IPS DF 6.9 (cell line): ENCODE data around the gene LAMC3.
"Not testable (repeated sequence)": the region's sequence is repeated elsewhere in the genome, so short reads cannot be mapped to it uniquely, and the experiment has no call there.

ENCODE experiments used
- DNase-seq: peaks from one replicate; pipeline ENCODE4 v3.0.0-alpha.2; 2013; ENCODE audit warnings: low read depth, low spot score
- H3K27ac ChIP-seq: one replicate; pipeline ENCODE4 v1.5.1; 2013; ENCODE audit warnings: low read length, control low read depth
- H3K27me3 ChIP-seq: 2 replicates; pipeline ENCODE4 v1.6.1; 2013; ENCODE audit warnings: mild to moderate bottlenecking, low read length; ENCODE audit not compliant: control insufficient read depth, insufficient read depth
- H3K36me3 ChIP-seq: 2 replicates; pipeline ENCODE4 v1.6.1; 2013; ENCODE audit warnings: low read length; ENCODE audit not compliant: control insufficient read depth, insufficient read depth
- H3K4me1 ChIP-seq: 2 replicates; pipeline ENCODE4 v1.6.1; 2013; ENCODE audit warnings: low read length; ENCODE audit not compliant: control insufficient read depth, insufficient read depth
- H3K4me3 ChIP-seq: 2 replicates; pipeline ENCODE4 v1.5.1; 2013; ENCODE audit warnings: mild to moderate bottlenecking, low read length
- H3K9me3 ChIP-seq: 2 replicates; pipeline ENCODE4 v1.6.1; 2013; ENCODE audit warnings: low read length, inconsistent platforms; ENCODE audit not compliant: control insufficient read depth, insufficient read depth
- WGBS: extraction: QIAGEN DNeasy Blood & Tissue Kit; methylation state at CpG from one replicate; pipeline ENCODE4 v1.1.7; 2013; ENCODE audit warnings: mixed read lengths, missing lambda C conversion rate; ENCODE audit not compliant: insufficient read length, insufficient coverage; 5-methylcytosine and 5-hydroxymethylcytosine counted together

Gene LAMC3

GRCh38 chr9:131030239-131031004 lies 21.4 kb downstream of the LAMC3 start:
- H3K27me3 ChIP-seq = no peaks in the 10 kb centered on the region
- no peaks in the 10 kb centered on the region for H3K4me1 ChIP-seq
- no peak overlapping the region for H3K4me3 ChIP-seq
- DNase-seq = no peak
- no peak overlapping the region for H3K27ac ChIP-seq
- no peaks in the 10 kb centered on the region for H3K9me3 ChIP-seq
- peaks cover 3% of the 10 kb centered on the region; the same call in 1 of the 2 replicates for H3K36me3 ChIP-seq
- WGBS = no CpG with 5 or more reads among the region's 13 CpGs

- no peaks in the 10 kb centered on the region for H3K9me3 ChIP-seq
- H3K27ac ChIP-seq = no peak overlapping the region
- H3K27me3 ChIP-seq = no peaks in the 10 kb centered on the region
- H3K4me3 ChIP-seq = no peak overlapping the region
- no CpG with 5 or more reads among the region's 17 CpGs for WGBS
- H3K4me1 ChIP-seq = no peaks in the 10 kb centered on the region
- DNase-seq = no peak
- peaks cover 3% of the 10 kb centered on the region; the same call in 1 of the 2 replicates for H3K36me3 ChIP-seq
Observed at GRCh38 chr9:131031005-131031641, 22.1 kb downstream of the LAMC3 start.

GRCh38 chr9:131031642-131032005 lies 22.6 kb downstream of the LAMC3 start:
- no peak for DNase-seq
- H3K27me3 ChIP-seq = no peaks in the 10 kb centered on the region
- H3K4me1 ChIP-seq = no peaks in the 10 kb centered on the region
- H3K27ac ChIP-seq = no peak overlapping the region
- no peak overlapping the region for H3K4me3 ChIP-seq
- peaks cover 3% of the 10 kb centered on the region; the same call in 1 of the 2 replicates for H3K36me3 ChIP-seq
- H3K9me3 ChIP-seq = no peaks in the 10 kb centered on the region
- WGBS = no CpG with 5 or more reads among the region's 7 CpGs

- Histone ChIP-seq H3K27ac (no peak overlapping the region), H3K4me3 (no peak overlapping the region), H3K9me3 (no peaks in the 10 kb centered on the region), H3K4me1 (no peaks in the 10 kb centered on the region), H3K27me3 (no peaks in the 10 kb centered on the region), H3K36me3 (peaks cover 3% of the 10 kb centered on the region; the same call in 1 of the 2 replicates)
- 100% methylated on average over 8 of the region's 12 CpGs for WGBS
- DNase-seq = no peak
Observed at GRCh38 chr9:131032384-131032783, 23.4 kb downstream of the LAMC3 start.

- WGBS = no CpG with 5 or more reads among the region's 27 CpGs
- H3K27ac ChIP-seq = no peak overlapping the region
Observed at GRCh38 chr9:131033269-131034224, 24.6 kb downstream of the LAMC3 start.

GRCh38 chr9:131034268-131034667 lies 25.3 kb downstream of the LAMC3 start:
- Histone ChIP-seq H3K9me3 (no peaks in the 10 kb centered on the region), H3K4me3 (no peak overlapping the region), H3K4me1 (no peaks in the 10 kb centered on the region), H3K27me3 (no peaks in the 10 kb centered on the region), H3K36me3 (peaks cover 8% of the 10 kb centered on the region), H3K27ac (no peak overlapping the region)
- no CpG with 5 or more reads among the region's 14 CpGs for WGBS
- DNase-seq = no peak

More at GRCh38 chr9:131033269-131034224, 24.6 kb downstream of the LAMC3 start:
- no peaks in the 10 kb centered on the region for H3K4me1 ChIP-seq
- H3K4me3 ChIP-seq = no peak overlapping the region
- DNase-seq = no peak
- no peaks in the 10 kb centered on the region for H3K9me3 ChIP-seq
- no peaks in the 10 kb centered on the region for H3K27me3 ChIP-seq
- H3K36me3 ChIP-seq = peaks cover 3% of the 10 kb centered on the region; the same call in 1 of the 2 replicates

- not testable (repeated sequence) for H3K27me3 ChIP-seq, H3K9me3 ChIP-seq, H3K4me1 ChIP-seq, H3K4me3 ChIP-seq, DNase-seq, H3K27ac ChIP-seq, H3K36me3 ChIP-seq
- WGBS = no CpG with 5 or more reads among the region's 10 CpGs
Observed at GRCh38 chr9:131034749-131035148, 25.8 kb downstream of the LAMC3 start.

- peaks cover 8% of the 10 kb centered on the region for H3K36me3 ChIP-seq
- H3K27me3 ChIP-seq = no peaks in the 10 kb centered on the region
- DNase-seq = no peak
- no CpG with 5 or more reads among the region's 3 CpGs for WGBS
- H3K9me3 ChIP-seq = no peaks in the 10 kb centered on the region
- no peaks in the 10 kb centered on the region for H3K4me1 ChIP-seq
- no peak overlapping the region for H3K4me3 ChIP-seq
- no peak overlapping the region for H3K27ac ChIP-seq
Observed at GRCh38 chr9:131035548-131035947, 26.6 kb downstream of the LAMC3 start.

GRCh38 chr9:131036071-131036470 lies 27.1 kb downstream of the LAMC3 start:
- Histone ChIP-seq H3K4me3 (no peak overlapping the region), H3K27ac (no peak overlapping the region), H3K36me3 (peaks cover 8% of the 10 kb centered on the region), H3K27me3 (no peaks in the 10 kb centered on the region), H3K4me1 (no peaks in the 10 kb centered on the region), H3K9me3 (no peaks in the 10 kb centered on the region)
- DNase-seq = no peak
- WGBS = no CpG with 5 or more reads among the region's 24 CpGs
